Stomach smooth muscle (tissue), 2 donors: ENCODE results near the gene TMEM81.

Experiments
- H3K27ac ChIP-seq: one replicate; pipeline ENCODE4 v1.7.0; 2013; ENCODE audit warnings: mild to moderate bottlenecking, low read length, inconsistent platforms
- H3K27me3 ChIP-seq, 2 donors: one replicate each; pipeline ENCODE4 v1.7.0; 2013; ENCODE audit warnings: low read length in 2 of 2; ENCODE audit not compliant: insufficient read depth in 2 of 2, control insufficient read depth in 1 of 2
- H3K36me3 ChIP-seq, 2 donors: one replicate each; pipeline ENCODE4 v1.7.0; 2013; ENCODE audit warnings: low read length in 2 of 2; ENCODE audit not compliant: control insufficient read depth in 2 of 2, insufficient read depth in 2 of 2
- H3K4me1 ChIP-seq: one replicate; pipeline ENCODE4 v1.7.0; 2013; ENCODE audit warnings: low read length; ENCODE audit not compliant: control insufficient read depth, insufficient read depth
- H3K4me3 ChIP-seq, 2 donors: one replicate each; pipeline ENCODE4 v1.7.0; 2013; ENCODE audit warnings: low read length in 2 of 2
- H3K9ac ChIP-seq, 2 donors: one replicate each; pipeline ENCODE4 v1.7.0; 2013; ENCODE audit warnings: low read length in 2 of 2, mild to moderate bottlenecking in 1 of 2
- H3K9me3 ChIP-seq, 2 donors: one replicate each; pipeline ENCODE4 v1.7.0; 2013; ENCODE audit warnings: low read length in 2 of 2; ENCODE audit not compliant: control insufficient read depth in 2 of 2
- donor health status: healthy.
- donor health status: Pancreatic carcinoma.

TMEM81 gene

GRCh38 chr1:205061665-205062069 is 22.6 kb downstream of the TMEM81 start:
- H3K9ac ChIP-seq = no peak overlapping the region
- no peaks in the 10 kb centered on the region for H3K27me3 ChIP-seq
- H3K4me1 ChIP-seq = peaks cover 2% of the 10 kb centered on the region
- H3K36me3 ChIP-seq = no peaks in the 10 kb centered on the region
- no peaks in the 10 kb centered on the region for H3K9me3 ChIP-seq
- no peak overlapping the region for H3K27ac ChIP-seq
- no peak overlapping the region for H3K4me3 ChIP-seq

DNA sequence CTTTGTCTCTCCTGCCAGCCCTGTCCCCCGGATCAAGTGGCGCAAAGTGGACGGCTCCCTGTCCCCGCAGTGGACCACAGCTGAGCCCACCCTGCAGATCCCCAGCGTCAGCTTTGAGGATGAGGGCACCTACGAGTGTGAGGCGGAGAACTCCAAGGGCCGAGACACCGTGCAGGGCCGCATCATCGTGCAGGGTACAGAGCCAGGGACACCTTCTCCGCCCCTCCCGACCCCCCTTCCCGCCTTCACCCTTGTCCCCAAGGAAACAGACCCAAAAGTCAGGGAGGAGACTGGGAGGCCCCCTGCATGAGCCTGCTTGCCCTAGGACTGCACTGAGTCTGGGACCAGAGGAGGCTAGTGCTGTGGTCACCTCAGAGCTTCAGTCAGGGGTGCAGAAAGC is 23.0 kb downstream of the TMEM81 start:
- Histone ChIP-seq H3K9ac (no peak overlapping the region), H3K27ac (no peak overlapping the region), H3K9me3 (no peaks in the 10 kb centered on the region), H3K4me3 (no peak overlapping the region), H3K36me3 (no peaks in the 10 kb centered on the region), H3K4me1 (peaks cover 2% of the 10 kb centered on the region), H3K27me3 (no peaks in the 10 kb centered on the region)

DNA sequence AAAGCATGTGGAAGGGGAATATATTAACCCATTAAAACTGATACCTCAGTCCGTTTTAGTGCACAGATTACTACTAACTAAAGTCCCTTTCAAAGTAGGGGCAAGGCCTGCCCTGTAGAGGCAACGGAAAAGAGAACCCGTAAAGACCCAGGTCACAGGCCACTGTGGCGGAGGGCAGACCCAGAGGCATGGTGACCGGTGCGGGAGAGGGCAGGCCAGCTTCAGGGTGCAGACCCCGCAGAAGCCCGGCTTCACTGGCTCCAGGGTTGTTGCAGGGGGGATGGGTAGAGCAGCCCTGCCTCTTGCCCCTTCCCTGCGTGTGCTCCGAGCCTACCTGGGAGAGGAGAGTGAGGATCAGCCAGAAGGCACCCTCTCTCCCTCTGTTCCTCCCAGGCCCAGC is 23.5 kb downstream of the TMEM81 start:
- Histone ChIP-seq H3K36me3 (no peaks in the 10 kb centered on the region), H3K9me3 (no peaks in the 10 kb centered on the region), H3K27ac (no peak overlapping the region), H3K27me3 (no peaks in the 10 kb centered on the region), H3K4me1 (peaks cover 2% of the 10 kb centered on the region), H3K9ac (no peak overlapping the region), H3K4me3 (no peak overlapping the region)

DNA sequence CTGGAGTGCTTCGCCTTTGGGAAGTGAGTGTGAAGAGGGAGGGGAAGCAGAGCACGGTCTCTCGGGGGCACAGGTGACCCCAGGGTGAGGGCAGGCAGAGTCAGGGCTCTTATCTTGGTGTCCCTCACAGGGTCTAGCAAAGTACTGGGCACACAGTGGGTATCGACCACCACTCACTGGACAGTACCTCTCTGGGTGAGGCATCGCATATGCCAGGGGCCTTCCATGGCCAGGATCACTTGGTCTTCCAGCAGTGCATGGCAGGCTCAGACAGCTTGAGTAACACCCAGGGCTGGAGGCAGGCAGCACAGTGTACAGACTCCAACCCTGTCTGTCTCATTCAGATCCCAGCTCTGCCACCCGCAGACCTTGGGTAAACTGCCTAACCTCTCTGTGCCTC is 24.6 kb downstream of the TMEM81 start:
- Histone ChIP-seq H3K4me1 (peaks cover 2% of the 10 kb centered on the region), H3K27me3 (no peaks in the 10 kb centered on the region), H3K27ac (no peak overlapping the region), H3K9me3 (no peaks in the 10 kb centered on the region), H3K4me3 (no peak overlapping the region), H3K36me3 (no peaks in the 10 kb centered on the region), H3K9ac (no peak overlapping the region)

DNA sequence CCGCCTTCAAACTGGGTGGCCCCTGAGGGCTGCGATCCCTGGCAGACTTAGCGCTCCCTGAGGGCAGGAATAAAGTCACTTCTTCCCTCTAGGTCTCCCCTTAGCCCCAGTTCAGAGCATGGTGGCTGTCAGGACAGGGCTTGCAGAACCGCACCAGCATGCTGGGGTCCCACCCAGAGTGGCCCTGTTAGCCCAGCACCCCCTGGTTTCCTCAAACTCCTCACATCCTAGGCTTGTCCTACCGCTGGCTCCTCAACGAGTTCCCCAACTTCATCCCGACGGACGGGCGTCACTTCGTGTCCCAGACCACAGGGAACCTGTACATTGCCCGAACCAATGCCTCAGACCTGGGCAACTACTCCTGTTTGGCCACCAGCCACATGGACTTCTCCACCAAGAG is 25.4 kb downstream of the TMEM81 start:
- Histone ChIP-seq H3K4me1 (peaks cover 2% of the 10 kb centered on the region), H3K27ac (no peak overlapping the region)

GRCh38 chr1:205057808-205058575 is 26.3 kb downstream of the TMEM81 start:
- H3K9ac ChIP-seq = no peak overlapping the region
- peaks cover 2% of the 10 kb centered on the region for H3K4me1 ChIP-seq
- H3K27ac ChIP-seq = no peak overlapping the region
- no peak overlapping the region for H3K4me3 ChIP-seq
- H3K27me3 ChIP-seq = peaks cover 0 to 2% of the 10 kb centered on the region in 2 donors
- no peaks in the 10 kb centered on the region for H3K9me3 ChIP-seq
- no peaks in the 10 kb centered on the region for H3K36me3 ChIP-seq

More for the DNA sequence above, 25.4 kb downstream of the TMEM81 start:
- Histone ChIP-seq H3K9me3 (no peaks in the 10 kb centered on the region), H3K36me3 (no peaks in the 10 kb centered on the region), H3K27me3 (no peaks in the 10 kb centered on the region), H3K4me3 (no peak overlapping the region), H3K9ac (no peak overlapping the region)

DNA sequence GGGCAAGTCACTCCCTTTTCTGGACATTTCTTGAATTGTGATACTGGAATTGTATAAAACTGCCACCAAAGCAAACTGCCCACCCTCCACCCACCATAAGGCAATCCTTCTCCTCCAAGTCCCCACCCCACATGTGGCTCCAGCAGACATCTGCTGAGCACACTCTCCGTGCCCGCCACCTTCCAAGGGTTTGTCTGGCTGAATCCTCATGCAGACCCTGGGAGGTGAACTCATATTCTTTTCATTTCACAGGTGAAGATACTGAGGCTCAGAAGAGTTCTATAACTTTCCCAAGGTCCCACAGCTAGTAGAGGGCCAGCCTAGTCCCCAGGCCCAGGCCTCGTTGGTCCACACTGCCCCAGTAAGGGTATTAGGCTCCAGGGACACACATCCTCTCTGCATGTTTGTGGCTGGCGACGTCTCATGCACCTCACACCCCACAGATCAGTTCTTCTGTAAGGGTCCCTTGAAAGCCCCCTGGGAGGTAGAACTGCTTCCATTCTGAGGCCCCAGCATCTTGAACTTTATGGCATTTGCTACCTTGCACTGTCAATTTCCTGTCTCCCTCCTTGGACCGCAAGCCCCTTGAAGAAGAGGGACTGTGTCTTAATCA is 27.2 kb downstream of the TMEM81 start:
- Histone ChIP-seq H3K4me1 (peaks cover 2% of the 10 kb centered on the region), H3K9me3 (no peaks in the 10 kb centered on the region), H3K27ac (no peak overlapping the region), H3K4me3 (no peak overlapping the region), H3K27me3 (peaks cover 0 to 2% of the 10 kb centered on the region in 2 donors), H3K36me3 (no peaks in the 10 kb centered on the region), H3K9ac (no peak overlapping the region)

DNA sequence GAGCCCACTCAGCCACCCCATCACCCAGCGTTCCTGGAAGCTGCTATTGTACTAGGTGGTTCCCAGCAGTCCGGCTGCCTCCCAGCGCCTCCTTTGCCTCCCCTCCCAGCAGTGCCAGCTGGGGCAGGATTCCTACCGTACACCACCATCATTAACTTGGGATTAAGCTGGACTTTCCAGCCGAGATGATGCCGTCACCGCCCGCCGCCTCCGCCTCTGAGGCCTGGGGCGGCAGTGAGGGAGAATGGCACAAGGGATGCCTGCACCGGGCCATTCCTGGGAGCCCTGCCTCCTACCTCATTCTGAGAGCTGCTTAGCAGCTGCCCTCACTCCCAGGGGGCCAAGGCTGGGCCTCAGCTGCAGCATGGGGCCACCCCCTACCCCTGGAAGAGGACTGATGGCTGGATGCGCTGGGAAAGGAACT is 28.1 kb downstream of the TMEM81 start:
- Histone ChIP-seq H3K36me3 (no peaks in the 10 kb centered on the region), H3K27ac (no peak overlapping the region), H3K9ac (no peak overlapping the region), H3K9me3 (no peaks in the 10 kb centered on the region), H3K4me1 (no peaks in the 10 kb centered on the region), H3K27me3 (peaks cover 0 to 2% of the 10 kb centered on the region in 2 donors), H3K4me3 (no peak overlapping the region)

GRCh38 chr1:205054013-205054412 is 30.2 kb downstream of the TMEM81 start:
- Histone ChIP-seq H3K27me3 (peaks cover 0 to 2% of the 10 kb centered on the region in 2 donors), H3K4me1 (no peaks in the 10 kb centered on the region), H3K36me3 (no peaks in the 10 kb centered on the region), H3K4me3 (no peak overlapping the region), H3K9me3 (no peaks in the 10 kb centered on the region), H3K9ac (no peak overlapping the region), H3K27ac (no peak overlapping the region)

DNA sequence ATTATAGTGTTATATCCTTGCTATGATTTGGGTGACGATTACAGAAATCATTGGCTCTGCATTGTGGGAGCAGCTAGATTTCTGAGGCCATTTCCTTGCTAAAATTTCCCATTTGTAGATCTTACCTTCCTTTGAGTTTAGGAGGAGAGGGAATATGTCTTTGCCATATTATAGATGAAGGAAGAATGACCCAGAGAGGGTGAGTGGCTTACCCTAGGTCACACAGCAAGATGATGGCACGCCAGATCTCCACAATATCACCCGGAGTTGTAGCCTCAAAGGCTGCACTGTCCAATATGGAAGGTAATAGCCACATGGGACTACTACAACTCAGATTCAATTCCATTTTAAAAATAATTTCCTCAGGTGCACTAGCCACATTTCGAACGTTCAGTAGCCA is 31.0 kb downstream of the TMEM81 start:
- H3K4me1 ChIP-seq = no peaks in the 10 kb centered on the region
- no peak overlapping the region for H3K9ac ChIP-seq

GRCh38 chr1:205052690-205053089 is 31.6 kb downstream of the TMEM81 start:
- no peak overlapping the region for H3K4me3 ChIP-seq
- H3K27ac ChIP-seq = no peak overlapping the region
- H3K27me3 ChIP-seq = peaks cover 3% of the 10 kb centered on the region in 2 donors
- no peaks in the 10 kb centered on the region for H3K9me3 ChIP-seq
- H3K9ac ChIP-seq = no peak overlapping the region
- no peaks in the 10 kb centered on the region for H3K4me1 ChIP-seq
- H3K36me3 ChIP-seq = no peaks in the 10 kb centered on the region

More for the DNA sequence above, 31.0 kb downstream of the TMEM81 start:
- Histone ChIP-seq H3K36me3 (no peaks in the 10 kb centered on the region), H3K27me3 (peaks cover 2% of the 10 kb centered on the region in 2 donors), H3K9me3 (no peaks in the 10 kb centered on the region), H3K27ac (no peak overlapping the region), H3K4me3 (no peak overlapping the region)
